Endodermal cell (in vitro differentiated cells): ENCODE results near the gene TMC3. TPM values are rescaled to one million over a fixed set of nuclear protein-coding genes. Genes with fewer than 3 reads are reported as not detected.

Experiments
- DNase-seq: peaks from one replicate; pipeline ENCODE4 v3.0.0-alpha.2; 2017
- H3K27ac ChIP-seq: 2 replicates; pipeline ENCODE4 v1.5.1; 2013; ENCODE audit warnings: mild to moderate bottlenecking, low read depth, low read length, moderate library complexity
- H3K27me3 ChIP-seq: 2 replicates; pipeline ENCODE4 v1.6.1; 2013; ENCODE audit warnings: mild to moderate bottlenecking, low read length, moderate library complexity; ENCODE audit not compliant: insufficient read depth, control insufficient read depth, poor library complexity, severe bottlenecking
- H3K36me3 ChIP-seq: 2 replicates; pipeline ENCODE4 v1.7.0; 2013; ENCODE audit warnings: mild to moderate bottlenecking, low read length, moderate library complexity; ENCODE audit not compliant: control insufficient read depth, insufficient read depth
- H3K4me1 ChIP-seq: one replicate; pipeline ENCODE4 v1.7.0; 2013; ENCODE audit warnings: low read length; ENCODE audit not compliant: control insufficient read depth, insufficient read depth
- H3K4me3 ChIP-seq: 2 replicates; pipeline ENCODE4 v1.5.1; 2013; ENCODE audit warnings: mild to moderate bottlenecking, low read length, moderate library complexity
- H3K9ac ChIP-seq: 2 replicates; pipeline ENCODE4 v1.6.1; 2013; ENCODE audit warnings: mild to moderate bottlenecking, low read length, moderate library complexity; ENCODE audit not compliant: poor library complexity, severe bottlenecking; ENCODE audit errors: extremely low read depth
- H3K9me3 ChIP-seq: 2 replicates; pipeline ENCODE4 v1.6.1; 2013; ENCODE audit warnings: mild to moderate bottlenecking, low read length, moderate library complexity; ENCODE audit not compliant: control insufficient read depth
- H3K27ac Mint-ChIP-seq: 2 replicates; pipeline ENCODE4 v1.8.0; 2020; ENCODE audit warnings: mixed read lengths
- H3K27me3 Mint-ChIP-seq: 2 replicates; pipeline ENCODE4 v1.8.0; 2021; ENCODE audit warnings: mild to moderate bottlenecking, mixed read lengths; ENCODE audit not compliant: insufficient read depth
- H3K36me3 Mint-ChIP-seq: 2 replicates; pipeline ENCODE4 v1.8.0; 2020; ENCODE audit warnings: low read depth, mixed read lengths
- H3K4me1 Mint-ChIP-seq: 2 replicates; pipeline ENCODE4 v1.8.0; 2020; ENCODE audit warnings: mixed read lengths
- H3K4me3 Mint-ChIP-seq: 2 replicates; pipeline ENCODE4 v1.8.0; 2020; ENCODE audit warnings: mild to moderate bottlenecking, moderate library complexity, mixed read lengths
- H3K9me3 Mint-ChIP-seq: 2 replicates; pipeline ENCODE4 v1.8.0; 2020; ENCODE audit warnings: mild to moderate bottlenecking, mixed read lengths
- WGBS, 2 experiments: methylation state at CpG; one replicate each; pipeline versions ENCODE4 v1.1.5 to v1.1.7; 2013; ENCODE audit warnings: missing lambda C conversion rate in 2 of 2, mixed read lengths in 1 of 2; ENCODE audit not compliant: insufficient coverage in 1 of 2, insufficient read length in 1 of 2; 5-methylcytosine and 5-hydroxymethylcytosine counted together
- total RNA-seq, 2 donors: library from RNA; stranded (reverse); fragmentation: NEBNext Ultra II Directional in 1 of 2; extraction: Animal tissue kit (Norgen Biotek cat#: 25700) in 1 of 2; gene quantifications; 2 replicates in 1 of 2; 3 replicates in 1 of 2; pipeline ENCODE4 v1.2.1, GENCODE V29; 2021
- TF ChIP-seq, protein P1 (sequence below): fragments of 200-600 bp; sonication (generic); conservative IDR thresholded peaks from 2 replicates; pipeline ENCODE4 v1.5.0; 2021; ENCODE audit warnings: antibody characterized with exemption, mild to moderate bottlenecking

The TMC3 gene
- total RNA-seq, 2 donors from 2014 or later = not detected

DNA sequence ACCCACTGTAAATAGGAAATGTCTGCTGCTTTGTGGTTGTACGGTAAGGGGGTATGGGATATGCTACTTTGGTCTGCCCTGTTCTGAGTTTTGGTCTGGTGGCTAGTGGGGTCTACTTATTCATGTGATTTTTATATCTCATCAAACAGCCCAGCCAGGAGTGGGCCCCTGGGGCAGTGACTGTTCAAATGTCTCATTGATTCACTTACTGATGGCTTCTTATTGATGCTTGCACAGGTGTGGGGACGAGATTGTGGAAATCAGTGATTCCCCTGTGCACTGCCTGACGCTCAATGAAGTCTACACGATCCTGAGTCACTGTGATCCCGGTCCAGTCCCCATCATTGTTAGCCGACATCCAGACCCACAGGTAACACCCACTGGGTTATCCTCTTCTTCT lies 88.6 kb downstream of the TMC3 start:
- H3K4me3 Mint-ChIP-seq = no peak overlapping the region
- TF ChIP-seq, protein P1, sequence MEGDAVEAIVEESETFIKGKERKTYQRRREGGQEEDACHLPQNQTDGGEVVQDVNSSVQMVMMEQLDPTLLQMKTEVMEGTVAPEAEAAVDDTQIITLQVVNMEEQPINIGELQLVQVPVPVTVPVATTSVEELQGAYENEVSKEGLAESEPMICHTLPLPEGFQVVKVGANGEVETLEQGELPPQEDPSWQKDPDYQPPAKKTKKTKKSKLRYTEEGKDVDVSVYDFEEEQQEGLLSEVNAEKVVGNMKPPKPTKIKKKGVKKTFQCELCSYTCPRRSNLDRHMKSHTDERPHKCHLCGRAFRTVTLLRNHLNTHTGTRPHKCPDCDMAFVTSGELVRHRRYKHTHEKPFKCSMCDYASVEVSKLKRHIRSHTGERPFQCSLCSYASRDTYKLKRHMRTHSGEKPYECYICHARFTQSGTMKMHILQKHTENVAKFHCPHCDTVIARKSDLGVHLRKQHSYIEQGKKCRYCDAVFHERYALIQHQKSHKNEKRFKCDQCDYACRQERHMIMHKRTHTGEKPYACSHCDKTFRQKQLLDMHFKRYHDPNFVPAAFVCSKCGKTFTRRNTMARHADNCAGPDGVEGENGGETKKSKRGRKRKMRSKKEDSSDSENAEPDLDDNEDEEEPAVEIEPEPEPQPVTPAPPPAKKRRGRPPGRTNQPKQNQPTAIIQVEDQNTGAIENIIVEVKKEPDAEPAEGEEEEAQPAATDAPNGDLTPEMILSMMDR = no peak
- H3K4me1 ChIP-seq = no peaks in the 10 kb centered on the region
- no peak overlapping the region for H3K27ac Mint-ChIP-seq
- no peak for DNase-seq
- no peaks in the 10 kb centered on the region for H3K36me3 Mint-ChIP-seq
- peaks cover 2% of the 10 kb centered on the region for H3K27me3 Mint-ChIP-seq
- H3K9ac ChIP-seq = no peak overlapping the region
- 91% methylated on average over 5 to 6 of the region's 6 CpGs for WGBS, 2 experiments
- no peak overlapping the region for H3K4me3 ChIP-seq
- no peaks in the 10 kb centered on the region for H3K9me3 ChIP-seq
- H3K36me3 ChIP-seq = no peaks in the 10 kb centered on the region
- H3K27ac ChIP-seq = no peak overlapping the region
- H3K27me3 ChIP-seq = no peaks in the 10 kb centered on the region
- no peaks in the 10 kb centered on the region for H3K4me1 Mint-ChIP-seq
- no peaks in the 10 kb centered on the region for H3K9me3 Mint-ChIP-seq

DNA sequence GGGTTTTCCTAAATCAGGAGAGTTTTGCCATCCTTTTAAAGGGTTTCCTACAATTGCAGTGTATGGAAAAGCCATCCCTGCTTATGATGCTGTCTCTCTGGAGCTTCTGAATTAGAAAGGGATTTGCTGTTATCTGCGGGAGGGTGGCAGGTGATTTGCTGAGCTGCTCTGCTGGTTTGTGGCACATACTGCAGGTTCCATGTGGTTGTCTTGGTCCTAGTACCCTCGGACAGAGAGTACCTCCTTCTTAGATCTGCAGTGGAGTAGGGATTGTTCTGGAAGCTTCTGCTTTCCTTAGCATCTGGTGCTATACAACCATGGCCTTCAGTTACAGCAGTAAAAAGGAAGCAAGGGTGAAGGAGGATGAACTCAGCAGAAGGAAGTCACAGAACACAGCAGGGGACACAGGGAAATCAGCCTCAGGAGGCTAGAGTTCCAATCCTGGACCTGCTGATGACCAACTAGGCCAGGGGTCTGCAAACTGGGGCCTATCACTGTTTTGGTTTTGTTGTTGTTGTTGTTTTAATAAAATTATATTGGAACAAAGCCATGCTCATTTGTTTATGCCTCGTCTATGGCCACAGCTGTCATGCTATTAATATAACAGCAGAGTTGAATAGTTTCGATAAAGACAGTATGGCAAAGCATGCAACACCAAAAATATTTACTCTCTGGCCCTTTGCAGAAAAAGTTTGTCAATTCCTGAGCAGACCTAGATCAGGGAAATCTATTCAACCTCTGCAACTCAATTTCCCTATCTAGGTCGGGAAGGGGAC lies 89.6 kb downstream of the TMC3 start:
- H3K27ac ChIP-seq = no peak overlapping the region
- no peaks in the 10 kb centered on the region for H3K36me3 Mint-ChIP-seq
- H3K27ac Mint-ChIP-seq = no peak overlapping the region
- H3K4me1 ChIP-seq = no peaks in the 10 kb centered on the region
- no peak overlapping the region for H3K4me3 Mint-ChIP-seq
- no peak overlapping the region for H3K4me3 ChIP-seq
- H3K27me3 ChIP-seq = no peaks in the 10 kb centered on the region
- TF ChIP-seq, protein P1 = no peak
- peak; percentile 21 for DNase-seq
- H3K9me3 Mint-ChIP-seq = no peaks in the 10 kb centered on the region
- peaks cover 4% of the 10 kb centered on the region for H3K27me3 Mint-ChIP-seq
- no peaks in the 10 kb centered on the region for H3K36me3 ChIP-seq
- 94 to 96% methylated on average over 2 to 5 of the region's 5 CpGs for WGBS, 2 experiments
- H3K9me3 ChIP-seq = no peaks in the 10 kb centered on the region
- no peaks in the 10 kb centered on the region for H3K4me1 Mint-ChIP-seq
- H3K9ac ChIP-seq = no peak overlapping the region

DNA sequence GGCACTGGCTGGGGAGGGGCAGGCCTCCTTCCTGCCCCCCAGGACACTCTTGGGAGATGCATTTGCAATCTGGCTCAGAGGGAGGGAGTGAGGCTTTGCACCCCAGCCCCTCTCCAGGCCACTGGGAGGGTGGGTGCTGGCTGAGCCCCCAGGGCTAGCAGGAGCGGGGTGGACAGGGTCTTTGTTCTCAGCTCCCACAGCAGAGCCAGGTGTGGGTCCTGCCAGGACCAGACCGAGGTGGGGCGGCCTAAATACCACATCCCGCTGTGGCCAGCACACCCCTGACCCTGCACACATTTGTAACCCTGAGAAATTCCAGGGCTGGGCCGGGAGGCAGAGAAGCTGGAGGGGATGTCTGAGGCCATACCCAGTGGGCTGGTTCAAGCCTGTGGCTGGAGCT lies 91.1 kb downstream of the TMC3 start:
- no peak overlapping the region for H3K4me3 ChIP-seq
- Mint-ChIP-seq H3K4me1 (no peaks in the 10 kb centered on the region), H3K4me3 (no peak overlapping the region), H3K27me3 (peaks cover 4% of the 10 kb centered on the region), H3K36me3 (no peaks in the 10 kb centered on the region), H3K9me3 (peaks cover 9% of the 10 kb centered on the region), H3K27ac (no peak overlapping the region)
- H3K9me3 ChIP-seq = peaks cover 6% of the 10 kb centered on the region
- no peak overlapping the region for H3K9ac ChIP-seq
- H3K36me3 ChIP-seq = no peaks in the 10 kb centered on the region
- no peak overlapping the region for H3K27ac ChIP-seq
- DNase-seq = no peak
- H3K27me3 ChIP-seq = no peaks in the 10 kb centered on the region
- no peaks in the 10 kb centered on the region for H3K4me1 ChIP-seq
- TF ChIP-seq, protein P1 = no peak
- 83 to 96% methylated on average over 1 to 5 of the region's 5 CpGs for WGBS, 2 experiments
